ENCODE results near the gene GABBR2.

Gene GABBR2

DNA sequence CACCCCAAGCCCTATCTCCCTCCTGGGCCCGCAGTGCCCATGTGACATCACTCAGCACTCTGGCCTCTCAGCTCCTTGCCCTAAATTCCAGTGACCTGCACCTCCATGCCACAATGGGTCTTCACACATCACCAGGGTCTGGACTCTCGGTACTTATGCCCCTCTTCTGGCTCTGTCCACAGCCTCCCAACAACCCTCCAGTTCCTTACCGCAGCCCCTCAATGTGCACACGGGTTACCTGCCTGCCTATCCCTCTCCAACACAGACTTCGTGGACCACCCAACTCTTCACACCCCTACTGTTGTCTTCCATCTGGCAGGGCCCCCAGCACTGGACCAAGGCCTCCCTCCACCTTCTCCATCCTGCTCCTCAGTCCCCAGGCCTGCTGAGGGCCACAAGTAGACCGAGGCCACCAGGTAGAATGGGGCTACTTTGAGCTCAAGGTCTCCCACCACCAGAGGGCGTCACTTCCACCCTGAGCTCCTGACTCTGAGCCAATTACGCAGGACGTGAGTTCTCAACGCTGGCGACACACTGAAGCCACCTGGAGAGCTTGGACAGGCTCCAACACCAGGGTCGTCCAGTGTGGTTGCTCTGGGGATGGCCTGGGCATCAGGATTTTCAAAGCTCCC, 172.1 kb downstream of the GABBR2 start:
- H3K27me3 ChIP-seq (ENCODE audit: low read depth, low read length), result peaks cover 6% of the 10 kb centered on the region
- H4K20me1 ChIP-seq (ENCODE audit: insufficient read depth, low read length), result no peaks in the 10 kb centered on the region
- H3K4me3 ChIP-seq (ENCODE audit: low read length), result no peak overlapping the region
- TF ChIP-seq, protein P1, sequence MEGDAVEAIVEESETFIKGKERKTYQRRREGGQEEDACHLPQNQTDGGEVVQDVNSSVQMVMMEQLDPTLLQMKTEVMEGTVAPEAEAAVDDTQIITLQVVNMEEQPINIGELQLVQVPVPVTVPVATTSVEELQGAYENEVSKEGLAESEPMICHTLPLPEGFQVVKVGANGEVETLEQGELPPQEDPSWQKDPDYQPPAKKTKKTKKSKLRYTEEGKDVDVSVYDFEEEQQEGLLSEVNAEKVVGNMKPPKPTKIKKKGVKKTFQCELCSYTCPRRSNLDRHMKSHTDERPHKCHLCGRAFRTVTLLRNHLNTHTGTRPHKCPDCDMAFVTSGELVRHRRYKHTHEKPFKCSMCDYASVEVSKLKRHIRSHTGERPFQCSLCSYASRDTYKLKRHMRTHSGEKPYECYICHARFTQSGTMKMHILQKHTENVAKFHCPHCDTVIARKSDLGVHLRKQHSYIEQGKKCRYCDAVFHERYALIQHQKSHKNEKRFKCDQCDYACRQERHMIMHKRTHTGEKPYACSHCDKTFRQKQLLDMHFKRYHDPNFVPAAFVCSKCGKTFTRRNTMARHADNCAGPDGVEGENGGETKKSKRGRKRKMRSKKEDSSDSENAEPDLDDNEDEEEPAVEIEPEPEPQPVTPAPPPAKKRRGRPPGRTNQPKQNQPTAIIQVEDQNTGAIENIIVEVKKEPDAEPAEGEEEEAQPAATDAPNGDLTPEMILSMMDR (IDR thresholded peaks at IDR 0.05; ENCODE audit: low read depth, low read length), result peak; percentile 49
- no peak for TF ChIP-seq EZH2phosphoT487 (IDR thresholded peaks at IDR 0.05; ENCODE audit: low read depth)
- no peak overlapping the region for H3K4me2 ChIP-seq (ENCODE audit: low read length)
- H3K36me3 ChIP-seq (replicated peaks; ENCODE audit: low read depth, low read length), result no peaks in the 10 kb centered on the region
- no peak overlapping the region for H3K27ac ChIP-seq (ENCODE audit: low read length)
- no peak overlapping the region for H3K9ac ChIP-seq (ENCODE audit: low read length)
- no peak overlapping the region for H2AFZ ChIP-seq (ENCODE audit: low read depth, low read length)
- H3K79me2 ChIP-seq (ENCODE audit: low read length), result no peaks in the 10 kb centered on the region
- no peaks in the 10 kb centered on the region for H3K9me3 ChIP-seq (ENCODE audit: insufficient read depth, low read length)
- H3K4me1 ChIP-seq (ENCODE audit: low read length), result no peaks in the 10 kb centered on the region

DNA sequence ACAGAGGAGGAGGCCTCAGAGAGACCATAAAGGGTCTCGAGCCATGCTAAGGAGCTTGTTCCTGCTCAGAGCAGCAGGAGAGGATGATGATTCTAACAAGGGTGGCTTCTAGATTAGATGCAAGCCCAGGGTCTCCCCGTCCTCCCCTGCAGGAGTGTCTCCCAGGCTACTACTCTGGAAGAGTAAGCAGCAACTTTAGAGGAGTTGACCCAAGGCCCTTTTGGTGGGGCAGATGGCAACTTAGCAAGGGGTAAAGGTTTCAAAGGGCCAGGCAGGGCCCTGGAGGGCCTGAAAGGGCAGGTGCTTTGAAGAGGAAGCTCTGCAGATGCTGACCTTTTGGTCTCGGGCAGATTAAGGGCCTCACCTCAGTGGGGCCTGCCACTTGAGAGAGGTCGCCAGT, 174.9 kb downstream of the GABBR2 start:
- Histone ChIP-seq H3K27me3 (ENCODE audit: low read depth, low read length) (peaks cover 14% of the 10 kb centered on the region), H3K4me3 (ENCODE audit: low read length) (no peak overlapping the region), H3K27ac (ENCODE audit: low read length) (no peak overlapping the region), H3K9me3 (ENCODE audit: insufficient read depth, low read length) (no peaks in the 10 kb centered on the region), H3K36me3 (replicated peaks; ENCODE audit: low read depth, low read length) (no peaks in the 10 kb centered on the region), H4K20me1 (ENCODE audit: insufficient read depth, low read length) (no peaks in the 10 kb centered on the region), H3K4me1 (ENCODE audit: low read length) (no peaks in the 10 kb centered on the region), H3K9ac (ENCODE audit: low read length) (no peak overlapping the region), H2AFZ (ENCODE audit: low read depth, low read length) (no peak overlapping the region), H3K79me2 (ENCODE audit: low read length) (no peaks in the 10 kb centered on the region), H3K4me2 (ENCODE audit: low read length) (no peak overlapping the region)
- no peak for TF ChIP-seq EZH2phosphoT487 (IDR thresholded peaks at IDR 0.05; ENCODE audit: low read depth)
- TF ChIP-seq, protein P1 (IDR thresholded peaks at IDR 0.05; ENCODE audit: low read depth, low read length), result no peak

DNA sequence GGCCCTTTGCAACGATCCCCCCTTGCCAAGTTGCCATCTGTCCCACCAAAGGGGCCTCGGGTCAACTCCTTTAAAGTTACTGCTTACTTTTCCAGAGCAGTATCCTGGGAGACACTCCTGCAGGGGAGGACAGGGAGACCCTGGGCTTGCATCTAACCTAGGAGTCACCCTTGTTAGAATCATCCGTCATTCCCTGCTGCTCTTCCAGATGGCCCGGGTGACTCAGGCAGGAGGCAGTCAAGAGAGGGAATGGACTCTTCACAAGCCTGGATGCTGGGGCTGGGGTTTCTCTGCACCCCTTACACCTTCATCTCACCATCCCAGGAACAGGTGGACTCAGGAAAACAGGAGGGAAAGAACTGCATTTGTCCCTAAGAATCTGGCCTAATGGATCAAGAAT, 175.6 kb downstream of the GABBR2 start:
- H3K79me2 ChIP-seq (ENCODE audit: low read length), result no peaks in the 10 kb centered on the region
- H3K36me3 ChIP-seq (replicated peaks; ENCODE audit: low read depth, low read length), result no peaks in the 10 kb centered on the region
- H4K20me1 ChIP-seq (ENCODE audit: insufficient read depth, low read length), result no peaks in the 10 kb centered on the region
- H3K27me3 ChIP-seq (ENCODE audit: low read depth, low read length), result peaks cover 14% of the 10 kb centered on the region
- H3K4me2 ChIP-seq (ENCODE audit: low read length), result no peak overlapping the region
- no peak overlapping the region for H3K9ac ChIP-seq (ENCODE audit: low read length)
- H2AFZ ChIP-seq (ENCODE audit: low read depth, low read length), result no peak overlapping the region
- H3K27ac ChIP-seq (ENCODE audit: low read length), result no peak overlapping the region
- H3K4me3 ChIP-seq (ENCODE audit: low read length), result no peak overlapping the region
- TF ChIP-seq, protein P1 (IDR thresholded peaks at IDR 0.05; ENCODE audit: low read depth, low read length), result no peak
- TF ChIP-seq EZH2phosphoT487 (IDR thresholded peaks at IDR 0.05; ENCODE audit: low read depth), result no peak
- H3K9me3 ChIP-seq (ENCODE audit: insufficient read depth, low read length), result no peaks in the 10 kb centered on the region
- no peaks in the 10 kb centered on the region for H3K4me1 ChIP-seq (ENCODE audit: low read length)

DNA sequence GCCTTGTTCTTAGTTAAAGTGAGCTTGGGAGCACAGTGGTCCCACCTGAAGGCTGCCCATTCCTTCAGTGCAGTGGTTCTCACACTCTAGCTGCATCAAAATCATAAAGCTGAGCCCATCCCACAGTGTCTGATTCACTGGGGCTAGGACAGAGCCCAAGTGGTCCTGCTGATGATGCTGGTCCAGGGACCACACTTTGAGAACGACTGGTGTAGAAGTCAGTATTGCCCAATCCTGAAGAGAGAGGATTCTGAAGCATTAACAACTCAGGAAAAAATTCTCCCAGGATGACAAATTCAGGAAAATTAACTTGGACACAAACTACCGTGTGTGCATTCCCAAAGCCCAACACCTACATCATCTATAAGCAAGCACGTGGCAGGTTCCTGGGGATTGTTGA, 176.2 kb downstream of the GABBR2 start:
- no peak for TF ChIP-seq EZH2phosphoT487 (IDR thresholded peaks at IDR 0.05; ENCODE audit: low read depth)
- TF ChIP-seq, protein P1 (IDR thresholded peaks at IDR 0.05; ENCODE audit: low read depth, low read length), result no peak
- Histone ChIP-seq H3K4me1 (ENCODE audit: low read length) (no peaks in the 10 kb centered on the region), H4K20me1 (ENCODE audit: insufficient read depth, low read length) (no peaks in the 10 kb centered on the region), H3K27ac (ENCODE audit: low read length) (no peak overlapping the region), H3K36me3 (replicated peaks; ENCODE audit: low read depth, low read length) (no peaks in the 10 kb centered on the region), H3K27me3 (ENCODE audit: low read depth, low read length) (peaks cover 14% of the 10 kb centered on the region), H3K4me2 (ENCODE audit: low read length) (no peak overlapping the region), H3K79me2 (ENCODE audit: low read length) (no peaks in the 10 kb centered on the region), H2AFZ (ENCODE audit: low read depth, low read length) (no peak overlapping the region), H3K9ac (ENCODE audit: low read length) (no peak overlapping the region), H3K9me3 (ENCODE audit: insufficient read depth, low read length) (no peaks in the 10 kb centered on the region), H3K4me3 (ENCODE audit: low read length) (no peak overlapping the region)

All from OCI-LY3 (cell line).